GM18505 (cell line): ENCODE data around the gene CDH13.

ENCODE experiments used
- ATAC-seq: cut with Tn5 transposase; IDR thresholded peaks from one replicate; pipeline ENCODE4 v1.9.1; 2021; ENCODE audit not compliant: unreplicated experiment
- POLR2A ChIP-seq: IDR thresholded peaks from 4 replicates; pipeline ENCODE4 v1.6.1; 2011; ENCODE audit warnings: borderline replicate concordance; ENCODE audit not compliant: insufficient read depth, insufficient read length; ENCODE audit errors: extremely low read depth

The CDH13 gene

GRCh38 chr16:83312015-83312717 lies 685.4 kb downstream of the CDH13 start:
- no peak for ATAC-seq
- no peak for TF ChIP-seq POLR2A

GRCh38 chr16:83312718-83313245 lies 686.0 kb downstream of the CDH13 start:
- no peak for TF ChIP-seq POLR2A
- no peak for ATAC-seq

GRCh38 chr16:83315271-83315670 lies 688.5 kb downstream of the CDH13 start:
- ATAC-seq = no peak
- TF ChIP-seq POLR2A = no peak

GRCh38 chr16:83316458-83316857 lies 689.7 kb downstream of the CDH13 start:
- no peak for TF ChIP-seq POLR2A
- no peak for ATAC-seq

GRCh38 chr16:83318390-83318789 lies 691.6 kb downstream of the CDH13 start:
- ATAC-seq = no peak
- no peak for TF ChIP-seq POLR2A

GRCh38 chr16:83328936-83329335 lies 702.2 kb downstream of the CDH13 start:
- ATAC-seq = no peak

GRCh38 chr16:83329441-83329840 lies 702.7 kb downstream of the CDH13 start:
- ATAC-seq = no peak
- TF ChIP-seq POLR2A = no peak

More at GRCh38 chr16:83328936-83329335, 702.2 kb downstream of the CDH13 start:
- no peak for TF ChIP-seq POLR2A

GRCh38 chr16:83330251-83330650 lies 703.5 kb downstream of the CDH13 start:
- TF ChIP-seq POLR2A = no peak
- ATAC-seq = no peak

GRCh38 chr16:83335076-83335475 lies 708.3 kb downstream of the CDH13 start:
- no peak for TF ChIP-seq POLR2A
- no peak for ATAC-seq

- TF ChIP-seq POLR2A = no peak
- ATAC-seq = no peak
Measured at GRCh38 chr16:83336603-83337002, 709.8 kb downstream of the CDH13 start.

- no peak for ATAC-seq
- no peak for TF ChIP-seq POLR2A
Measured at GRCh38 chr16:83338138-83338537, 711.4 kb downstream of the CDH13 start.

- no peak for TF ChIP-seq POLR2A
- ATAC-seq = no peak
Measured at GRCh38 chr16:83338941-83339340, 712.2 kb downstream of the CDH13 start.

- no peak for ATAC-seq
- TF ChIP-seq POLR2A = no peak
Measured at GRCh38 chr16:83343935-83344366, 717.2 kb downstream of the CDH13 start.

- TF ChIP-seq POLR2A = no peak
- ATAC-seq = no peak
Measured at GRCh38 chr16:83345846-83346640, 719.3 kb downstream of the CDH13 start.

- no peak for ATAC-seq
- no peak for TF ChIP-seq POLR2A
Measured at GRCh38 chr16:83348991-83349390, 722.2 kb downstream of the CDH13 start.

- ATAC-seq = no peak
Measured at GRCh38 chr16:83350481-83350880, 723.7 kb downstream of the CDH13 start.

More at GRCh38 chr16:83350481-83350880, 723.7 kb downstream of the CDH13 start:
- TF ChIP-seq POLR2A = no peak
